GM19452 (cell line): ENCODE measurements around the gene USP32.
"Not testable (repeated sequence)": the region's sequence is repeated elsewhere in the genome, so short reads cannot be mapped to it uniquely, and the experiment has no call there.

Experiments
- ATAC-seq: cut with Tn5 transposase; IDR thresholded peaks from one replicate; pipeline ENCODE4 v1.9.1; 2021; ENCODE audit not compliant: unreplicated experiment

Gene USP32

DNA sequence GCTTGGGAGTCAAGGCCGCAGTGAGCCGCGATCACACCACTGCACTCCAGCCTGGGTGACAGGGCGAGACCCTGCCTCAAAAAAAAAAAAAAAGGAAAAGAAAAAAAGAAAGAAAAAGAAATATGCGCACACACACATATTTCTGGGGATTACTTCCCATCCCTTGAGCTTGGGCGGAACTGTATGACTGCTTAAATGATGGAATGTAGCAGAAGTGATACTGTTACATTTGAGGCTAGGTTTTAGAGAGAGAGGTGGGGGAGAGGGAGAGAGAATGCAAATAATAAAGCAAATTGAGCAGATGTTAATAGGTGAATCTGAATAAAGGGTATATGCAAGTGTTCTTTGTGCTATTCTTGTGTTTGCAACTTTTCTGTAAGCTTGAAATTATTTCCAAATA lies 12.0 kb upstream of the USP32 start:
- ATAC-seq: no peak

DNA sequence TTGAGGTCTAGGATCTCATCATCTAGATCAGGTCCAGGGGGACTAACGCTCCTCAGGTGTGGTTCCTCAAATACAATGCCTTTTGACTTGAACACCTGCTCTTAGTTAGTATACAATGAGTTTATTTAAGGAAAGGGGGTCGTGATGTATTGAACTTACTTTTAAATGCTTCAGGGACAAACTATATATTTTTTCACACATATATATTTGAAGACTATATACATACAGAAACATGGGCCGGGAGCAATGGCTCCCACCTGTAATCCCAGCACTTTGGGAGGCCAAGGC lies 11.5 kb upstream of the USP32 start:
- no peak for ATAC-seq

DNA sequence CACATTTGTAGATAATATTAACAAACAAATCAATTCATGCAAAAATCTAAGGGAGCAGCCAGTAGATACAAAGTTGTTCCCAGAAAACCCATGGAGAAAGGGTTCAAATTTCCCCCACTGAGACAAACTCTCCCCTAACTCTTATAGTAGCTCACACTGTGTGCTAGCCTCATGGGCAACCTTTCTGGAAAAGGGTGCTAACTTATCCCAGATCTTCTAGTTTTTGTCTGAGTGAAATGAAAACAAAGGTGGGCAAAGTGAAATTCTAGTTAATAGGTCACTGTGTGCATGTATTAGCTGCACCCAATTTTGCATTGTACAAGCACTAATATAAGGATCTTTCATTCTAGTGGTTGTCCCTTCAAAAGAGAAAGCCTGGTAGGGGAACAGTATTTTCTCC lies 9.9 kb upstream of the USP32 start:
- ATAC-seq: no peak

DNA sequence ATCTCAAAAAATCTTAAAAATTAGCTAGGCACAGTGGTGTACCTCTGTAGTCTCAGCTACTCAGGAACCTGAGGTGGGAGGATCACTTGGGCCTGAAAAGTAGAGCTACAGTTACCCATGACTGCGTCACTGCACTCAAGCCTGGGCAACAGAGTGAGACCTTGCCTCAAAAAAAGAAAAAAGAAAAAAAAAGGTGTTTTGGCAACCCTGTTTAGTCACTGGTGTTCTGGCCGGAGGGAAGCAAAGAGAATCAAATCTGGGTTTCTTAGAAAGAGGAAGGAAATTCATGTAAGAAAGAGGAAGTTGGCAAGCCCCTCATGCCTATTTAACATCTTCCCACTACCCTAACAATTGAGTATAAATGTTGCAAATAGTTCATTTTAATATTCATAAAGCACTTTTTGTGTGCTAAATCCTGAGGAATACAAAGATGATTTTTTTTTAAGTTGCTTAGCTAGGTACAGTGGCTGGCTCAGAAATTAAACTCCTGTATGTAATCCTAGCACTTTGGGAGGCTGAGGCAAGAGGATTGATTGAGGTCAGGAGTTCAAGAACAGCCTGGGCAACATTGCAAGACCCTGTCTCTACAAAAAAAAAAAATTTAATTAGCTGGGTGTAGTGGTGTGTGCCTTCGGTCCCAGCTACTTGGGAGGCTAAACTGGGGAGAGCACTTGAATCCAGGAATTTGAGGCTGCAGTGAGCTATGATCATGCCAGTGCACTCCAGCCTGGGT lies 6.5 kb upstream of the USP32 start:
- ATAC-seq: no peak

DNA sequence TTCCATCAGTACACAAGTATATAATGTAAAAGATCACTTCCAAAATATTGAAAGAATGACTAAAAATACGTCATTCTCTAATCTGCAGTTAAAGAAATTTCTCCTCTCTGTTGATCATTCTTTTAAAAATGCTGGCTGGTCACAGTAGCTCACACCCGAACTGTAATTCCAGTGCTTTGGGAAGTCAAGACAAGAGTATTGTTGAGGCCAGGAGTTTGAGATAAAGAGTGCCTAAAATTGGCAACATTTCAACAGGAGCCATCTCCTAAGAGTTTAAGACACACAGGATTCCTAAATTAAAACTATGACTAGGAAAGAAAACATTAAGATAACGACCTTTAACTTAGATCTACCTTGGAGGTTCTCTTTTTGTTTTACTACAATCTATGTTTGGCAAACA lies 4.5 kb upstream of the USP32 start:
- no peak for ATAC-seq

DNA sequence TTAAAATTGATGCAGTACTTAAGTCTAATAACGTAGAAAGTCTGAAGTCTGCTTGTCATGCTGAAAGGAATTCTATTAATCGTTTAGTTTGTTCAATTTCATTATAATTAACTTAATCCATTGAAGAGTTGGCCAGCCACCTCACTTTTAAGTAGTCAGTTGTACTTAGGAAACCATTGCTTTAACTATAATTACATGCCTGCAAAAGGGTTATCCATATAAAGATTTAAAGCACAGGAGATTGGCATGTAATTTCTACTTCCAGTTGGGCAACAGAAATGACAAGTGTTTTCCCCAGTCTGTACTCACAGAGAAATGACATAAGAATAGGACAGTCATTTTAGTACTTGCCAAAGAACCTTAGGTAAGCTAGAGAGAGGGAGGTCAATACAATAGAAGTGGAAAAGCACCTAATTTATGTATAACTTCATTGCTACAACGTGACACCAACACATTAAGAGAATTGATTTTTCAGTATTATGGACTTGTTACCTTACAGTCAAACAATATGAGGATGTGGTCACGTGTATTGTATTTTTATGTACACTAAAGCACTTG lies 3.7 kb upstream of the USP32 start:
- no peak for ATAC-seq

DNA sequence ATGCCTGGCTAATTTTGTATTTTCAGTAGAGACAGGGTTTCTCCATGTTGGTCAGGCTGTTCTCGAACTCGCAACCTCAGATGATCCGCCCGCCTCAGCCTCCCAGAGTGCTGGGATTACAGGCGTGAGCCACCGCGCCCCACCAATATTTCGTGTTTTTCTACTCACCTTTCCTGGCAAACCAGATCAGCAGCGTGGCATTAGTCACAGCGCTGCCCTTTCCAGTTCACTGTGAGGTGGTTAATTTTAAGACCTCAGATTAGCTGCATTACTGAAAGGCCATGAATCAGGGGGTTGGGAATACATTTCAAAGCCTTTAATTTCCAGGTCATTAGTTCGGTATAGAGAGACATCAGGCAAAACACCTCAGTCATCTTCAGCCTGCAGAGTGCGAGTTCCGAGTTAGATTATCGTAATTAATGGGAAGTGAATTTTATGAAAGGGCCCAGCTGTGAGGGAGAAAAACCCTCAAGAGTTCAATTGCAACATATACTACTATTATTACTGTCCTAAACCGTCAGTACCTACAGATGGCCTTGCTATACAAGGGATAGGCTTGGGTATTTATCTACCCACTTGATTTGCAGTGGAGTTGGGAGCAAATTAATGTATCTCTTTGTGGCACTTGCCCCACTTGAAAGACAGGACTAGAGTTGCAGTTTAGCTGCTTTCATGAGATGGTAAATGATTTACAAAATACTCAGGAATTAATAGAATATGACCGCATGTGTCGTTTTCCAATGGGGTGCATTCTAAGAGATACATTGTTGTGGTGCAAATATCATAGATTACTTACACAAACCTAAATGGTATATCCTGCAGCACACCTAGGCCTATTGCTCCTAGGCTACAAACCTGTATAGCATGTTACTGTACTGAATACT lies 2.1 kb upstream of the USP32 start:
- ATAC-seq: no peak

DNA sequence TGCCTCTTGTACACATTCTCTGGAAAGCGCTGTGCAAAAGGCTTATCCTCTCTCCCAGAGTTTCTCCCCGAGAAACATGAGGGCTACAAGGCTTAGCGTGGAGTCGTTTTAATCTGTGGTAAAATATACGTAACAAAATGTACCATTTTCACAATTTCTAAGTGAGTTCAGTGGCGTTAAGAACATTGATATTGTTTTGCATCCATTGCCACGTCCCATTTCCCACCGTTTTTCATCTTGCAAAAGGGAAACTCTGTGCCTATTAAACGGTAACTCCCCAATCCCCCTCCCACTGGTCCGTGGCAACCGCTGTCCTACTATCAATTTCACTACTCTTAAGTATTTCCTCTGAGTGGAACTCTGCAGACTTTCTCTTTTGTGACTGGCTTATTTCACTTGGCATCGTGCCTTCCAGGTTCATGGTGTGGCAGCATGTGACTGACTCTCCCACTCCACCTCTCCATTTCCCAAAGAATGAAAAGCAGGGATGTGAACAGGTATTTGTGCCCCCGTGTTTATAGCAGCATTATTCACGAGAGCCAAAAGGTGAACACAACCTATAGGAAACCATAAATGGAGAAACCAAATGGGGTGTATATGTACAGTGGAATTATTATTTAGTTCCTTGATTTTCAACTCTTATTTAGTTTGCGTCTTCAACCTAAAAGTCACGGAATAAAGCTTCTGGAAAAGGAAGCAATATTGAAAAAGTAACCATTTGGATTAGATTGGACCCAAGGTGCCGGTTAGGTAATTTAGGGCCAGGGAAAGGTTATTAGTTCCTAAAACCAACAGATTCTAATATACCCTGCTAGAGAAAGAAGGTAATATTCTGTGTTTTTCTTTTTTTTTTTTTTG lies 1.1 kb upstream of the USP32 start:
- ATAC-seq: no peak

DNA sequence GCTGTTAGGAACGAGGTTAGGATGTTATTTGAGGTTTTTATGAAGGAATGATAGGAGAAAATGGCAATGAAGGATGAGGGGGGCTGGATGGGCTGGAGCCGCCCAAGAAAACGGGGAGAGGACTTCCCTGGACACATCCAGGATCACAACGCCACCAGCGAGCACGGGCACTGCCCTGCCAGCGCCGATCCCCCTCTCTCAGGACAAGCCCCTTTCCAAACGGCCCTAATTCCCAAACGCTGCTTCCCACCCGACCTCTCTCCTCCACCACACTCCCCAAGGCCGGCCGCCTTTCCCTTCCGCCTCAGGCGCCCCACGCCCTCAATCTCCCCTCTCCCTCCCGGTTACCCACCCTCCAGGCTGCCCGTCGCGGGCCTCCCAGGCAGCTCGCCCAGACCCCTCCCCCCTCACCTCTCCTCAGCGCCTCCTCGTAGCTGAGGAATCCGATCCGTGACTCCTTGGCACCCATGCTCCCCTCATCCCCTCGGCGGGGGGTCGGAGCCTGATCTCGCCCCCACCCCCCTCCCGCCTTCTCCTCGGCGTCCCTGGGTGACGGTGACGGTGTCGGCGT lies 377 bp downstream of the USP32 start:
- ATAC-seq: peak; percentile 26

DNA sequence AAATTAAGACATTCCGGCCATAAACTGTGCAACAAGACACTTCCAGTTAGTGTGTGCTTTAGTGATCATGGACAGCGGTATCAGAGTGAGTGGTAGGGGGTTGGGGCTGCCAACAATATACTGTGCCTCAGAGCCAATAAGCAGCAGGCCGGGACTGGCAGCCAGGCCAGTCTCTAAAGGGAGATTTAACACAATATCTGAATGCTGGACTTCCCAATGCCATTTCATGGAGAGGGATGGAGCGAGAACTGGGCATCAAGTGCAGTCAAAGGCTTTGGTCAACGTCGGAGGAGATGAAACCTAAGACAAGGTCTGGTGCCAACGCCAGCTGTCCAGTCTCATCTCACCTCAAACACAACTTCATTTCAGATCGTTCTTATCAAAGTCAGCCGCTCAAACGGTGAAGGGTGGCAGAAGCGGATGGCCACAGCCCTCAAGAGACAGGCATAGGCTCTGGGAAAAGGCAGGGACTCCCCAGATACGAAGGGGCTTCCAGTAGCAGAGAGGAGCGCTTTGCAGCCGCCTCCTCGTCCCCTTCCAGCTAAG lies 935 bp downstream of the USP32 start:
- ATAC-seq: no peak

DNA sequence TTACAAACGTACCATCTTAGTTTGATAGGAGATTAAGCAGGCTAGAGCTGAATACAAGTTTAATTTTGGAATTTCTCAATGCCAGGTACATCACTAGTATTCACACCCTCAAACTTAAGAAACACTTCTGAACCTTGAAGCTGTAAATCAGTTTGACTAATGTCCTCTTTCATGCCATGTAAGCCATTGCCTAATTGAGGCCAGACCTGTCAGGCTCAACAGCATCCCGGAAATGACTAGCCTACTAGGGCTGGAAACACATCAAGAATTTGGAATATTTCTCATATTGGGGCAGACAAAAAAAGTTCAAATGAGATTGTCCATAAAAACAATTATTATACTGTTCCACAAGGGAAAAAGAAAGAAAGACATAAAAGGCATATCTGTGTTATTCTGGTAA lies 1.7 kb downstream of the USP32 start:
- ATAC-seq: no peak

DNA sequence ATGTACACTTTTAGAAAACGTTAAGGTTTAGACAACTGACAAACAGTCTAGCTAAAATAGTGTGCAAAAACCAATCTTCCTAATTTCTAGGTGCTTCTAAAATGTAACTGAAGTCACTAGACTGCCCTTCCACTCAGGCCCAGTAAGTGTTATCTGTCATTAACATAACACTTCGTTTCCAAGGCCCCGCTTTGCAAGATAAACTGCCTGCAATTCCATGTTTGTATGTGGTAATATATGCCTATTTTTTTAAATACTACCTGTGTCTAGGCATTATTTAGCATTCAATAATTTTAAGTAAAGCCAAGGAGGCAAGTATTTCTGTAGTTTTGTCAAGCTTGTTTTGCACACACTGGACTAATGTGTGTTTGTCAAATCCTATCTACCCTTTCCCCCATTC lies 3.2 kb downstream of the USP32 start:
- no peak for ATAC-seq

DNA sequence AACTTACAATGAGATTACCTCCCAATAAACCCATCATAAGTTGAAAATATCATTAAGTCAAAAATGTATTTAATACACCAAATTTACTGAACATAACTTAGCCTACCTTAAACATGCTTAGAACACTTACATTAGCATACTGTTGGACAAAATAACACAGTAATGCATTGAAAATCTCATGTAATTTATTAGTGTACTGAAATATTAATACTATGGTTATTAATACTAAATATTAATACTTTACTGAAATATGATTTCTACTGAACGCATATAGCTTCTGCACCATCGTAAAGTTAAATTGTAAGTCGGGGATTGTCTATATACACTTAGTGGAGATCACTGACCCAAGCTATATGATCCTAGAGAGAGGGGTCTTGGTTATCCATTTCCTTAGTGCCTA lies 4.3 kb downstream of the USP32 start:
- ATAC-seq: no peak

DNA sequence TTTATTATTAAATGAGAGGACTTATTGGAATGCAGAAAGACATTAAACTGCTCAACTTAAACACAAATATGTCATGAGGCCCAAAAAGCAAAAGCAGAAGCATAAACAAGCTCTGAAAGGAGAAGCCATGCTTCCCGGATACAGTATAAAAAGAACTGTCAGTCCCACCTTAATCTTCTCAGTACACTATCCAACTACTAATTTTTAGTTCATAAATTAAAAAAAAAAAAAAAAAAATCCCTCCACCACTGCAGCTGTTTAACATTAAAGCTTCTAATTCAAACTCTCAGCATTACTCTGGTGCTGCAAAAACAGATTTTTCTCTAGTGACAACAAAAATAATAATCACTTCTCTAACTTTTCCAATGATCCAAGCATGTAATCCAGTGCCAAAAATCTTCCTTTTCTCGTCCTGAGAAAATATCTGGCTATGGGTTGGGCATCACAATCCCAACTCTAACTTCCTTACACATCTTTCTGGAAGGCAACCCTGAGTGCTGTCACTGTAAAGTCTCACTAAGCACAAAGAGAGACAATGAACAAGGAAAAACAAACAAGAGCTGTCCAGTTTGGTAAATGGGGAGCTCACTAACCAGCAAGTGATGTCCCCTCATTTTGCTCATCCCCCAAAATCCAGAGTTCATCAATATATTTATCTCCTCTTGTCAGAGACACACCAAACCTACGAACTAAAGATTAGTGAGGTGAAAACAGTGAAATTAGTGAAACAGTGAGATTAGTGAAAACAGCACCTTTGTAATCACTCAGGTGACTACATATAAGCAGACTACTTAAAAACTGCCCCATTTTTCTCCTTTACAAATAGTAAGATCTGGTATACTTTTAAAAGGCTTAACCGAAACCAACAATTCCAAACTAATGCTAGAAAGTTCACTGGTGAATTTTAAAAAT lies 5.5 kb downstream of the USP32 start:
- no peak for ATAC-seq

DNA sequence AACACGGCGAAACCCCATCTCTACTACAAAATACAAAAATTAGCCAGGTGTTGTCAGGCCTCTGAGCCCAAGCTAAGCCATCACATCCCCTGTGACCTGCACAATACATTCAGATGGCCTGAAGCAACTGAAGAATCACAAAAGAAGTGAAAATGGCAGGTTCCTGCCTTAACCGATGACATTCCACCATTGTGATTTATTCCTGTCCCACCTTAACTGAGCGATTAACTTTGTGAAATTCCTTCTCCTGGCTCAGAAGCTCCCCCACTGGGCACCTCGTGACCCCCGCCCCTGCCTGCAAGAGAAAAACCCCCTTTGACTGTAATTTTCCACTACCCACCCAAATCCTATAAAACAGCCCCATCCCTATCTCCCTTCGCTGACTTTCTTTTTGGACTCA lies 7.0 kb downstream of the USP32 start:
- ATAC-seq: not testable (repeated sequence)

DNA sequence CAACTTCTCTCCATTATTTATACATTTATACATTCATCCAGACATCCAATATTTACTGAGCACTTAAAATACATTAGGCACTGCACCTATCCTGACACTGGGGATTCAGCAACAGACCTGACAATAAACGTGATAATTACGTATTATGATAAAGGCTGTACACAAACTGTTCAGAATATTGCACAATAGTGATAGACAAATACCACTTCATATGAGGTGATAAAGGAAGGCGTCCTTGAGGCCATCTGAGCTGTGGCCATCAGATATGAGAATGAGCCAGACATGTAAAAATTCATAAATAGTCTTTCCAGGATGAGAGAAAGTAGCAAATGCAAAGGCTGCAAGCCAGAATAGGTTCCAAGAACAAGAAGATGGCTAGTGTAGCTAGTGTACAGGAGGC lies 8.6 kb downstream of the USP32 start:
- no peak for ATAC-seq

DNA sequence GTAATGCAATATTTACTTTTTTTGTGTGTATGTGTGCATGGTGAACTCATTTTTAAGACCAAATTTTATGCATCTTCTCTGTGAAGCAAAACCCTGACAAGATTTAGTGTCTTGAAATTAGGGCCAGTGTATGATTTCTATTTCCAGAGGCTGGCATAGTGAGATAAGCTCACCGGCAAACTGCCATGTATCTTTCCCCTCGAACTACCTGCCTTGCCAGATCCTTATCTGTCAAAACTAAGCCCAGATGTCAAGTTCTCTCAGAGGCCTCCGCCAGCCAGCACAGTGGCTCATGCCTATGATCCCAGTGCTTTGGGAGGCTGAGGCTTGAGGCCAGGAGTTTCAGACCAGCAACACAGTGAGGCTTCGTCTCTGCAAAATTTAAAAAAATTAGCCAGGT lies 10.0 kb downstream of the USP32 start:
- no peak for ATAC-seq

DNA sequence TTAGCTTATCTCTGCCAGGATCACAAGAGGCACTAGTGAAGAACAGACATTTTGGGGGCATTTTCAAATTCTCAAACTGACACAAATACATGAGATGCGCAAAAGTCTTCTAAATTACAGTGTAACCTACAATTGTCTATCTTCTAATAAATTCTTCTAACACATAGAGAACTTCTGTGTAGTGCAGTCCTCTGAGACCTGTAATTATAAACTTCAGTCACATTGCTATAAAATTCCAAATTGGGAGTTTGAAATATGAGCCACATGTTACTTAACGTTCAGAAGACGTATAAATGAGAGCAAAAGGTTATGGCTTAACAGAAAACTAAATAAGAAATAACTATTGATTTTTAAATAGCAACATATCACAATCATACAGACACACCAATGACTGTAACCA lies 12.5 kb downstream of the USP32 start:
- ATAC-seq: not testable (repeated sequence)

DNA sequence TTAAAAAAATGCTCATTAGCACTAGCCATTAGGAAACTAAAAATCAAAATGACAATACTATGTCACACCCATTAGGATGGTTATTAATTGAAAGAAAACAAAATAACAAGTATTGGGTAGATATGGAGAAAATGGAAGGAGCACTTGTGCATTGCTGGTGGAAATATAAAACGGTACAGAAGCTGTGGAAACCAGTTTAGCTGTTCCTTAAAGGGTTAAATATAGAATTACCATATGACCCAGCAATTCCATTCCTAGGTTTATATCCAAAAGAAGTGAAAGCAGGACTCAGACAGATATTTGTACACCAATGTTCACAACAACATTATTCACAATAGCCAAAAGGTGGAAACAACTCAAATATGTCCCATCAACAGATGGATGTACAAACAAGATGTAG lies 13.7 kb downstream of the USP32 start:
- not testable (repeated sequence) for ATAC-seq
